GM21528 (cell line): ENCODE data around the gene WWOX.

Experiments used
- ATAC-seq: cut with Tn5 transposase; IDR thresholded peaks from one replicate; pipeline ENCODE4 v1.9.1; 2021; ENCODE audit warnings: mild to moderate bottlenecking, moderate library complexity; ENCODE audit not compliant: unreplicated experiment, low FRiP score

Gene WWOX

GRCh38 chr16:79112462-79112861, 1013.0 kb downstream of the WWOX start:
- no peak for ATAC-seq

GRCh38 chr16:79113826-79114225, 1014.4 kb downstream of the WWOX start:
- no peak for ATAC-seq

- no peak for ATAC-seq
These were observed 1015.3 kb downstream of the WWOX start for GRCh38 chr16:79114759-79115158.

- ATAC-seq, result no peak
These were observed 1022.5 kb downstream of the WWOX start for GRCh38 chr16:79121906-79122305.

- ATAC-seq, result no peak
These were observed 1022.9 kb downstream of the WWOX start for GRCh38 chr16:79122343-79122742.

GRCh38 chr16:79124016-79124756, 1024.7 kb downstream of the WWOX start:
- no peak for ATAC-seq

- ATAC-seq, result no peak
These were observed 1028.3 kb downstream of the WWOX start for GRCh38 chr16:79127766-79128165.

GRCh38 chr16:79128706-79129105, 1029.3 kb downstream of the WWOX start:
- ATAC-seq, result no peak

GRCh38 chr16:79130616-79131015, 1031.2 kb downstream of the WWOX start:
- no peak for ATAC-seq

GRCh38 chr16:79131321-79132075, 1032.0 kb downstream of the WWOX start:
- ATAC-seq, result no peak

GRCh38 chr16:79132701-79133100, 1033.2 kb downstream of the WWOX start:
- ATAC-seq, result no peak

GRCh38 chr16:79134300-79134699, 1034.8 kb downstream of the WWOX start:
- no peak for ATAC-seq

GRCh38 chr16:79136955-79137354, 1037.5 kb downstream of the WWOX start:
- ATAC-seq, result no peak

GRCh38 chr16:79137426-79137939, 1038.0 kb downstream of the WWOX start:
- ATAC-seq, result no peak

GRCh38 chr16:79139799-79140198, 1040.3 kb downstream of the WWOX start:
- ATAC-seq, result no peak

- no peak for ATAC-seq
These were observed 1043.6 kb downstream of the WWOX start for GRCh38 chr16:79143026-79143425.

- ATAC-seq, result no peak
These were observed 1050.7 kb downstream of the WWOX start for GRCh38 chr16:79150151-79150550.

GRCh38 chr16:79150632-79151310, 1051.3 kb downstream of the WWOX start:
- ATAC-seq, result no peak

- no peak for ATAC-seq
These were observed 1054.6 kb downstream of the WWOX start for GRCh38 chr16:79154086-79154485.

GRCh38 chr16:79155471-79155870, 1056.0 kb downstream of the WWOX start:
- no peak for ATAC-seq

- no peak for ATAC-seq
These were observed 1056.5 kb downstream of the WWOX start for GRCh38 chr16:79155904-79156303.
